NOMO-1 treated with dmso at 0.1 percent for 144 hours (cell line): ENCODE measurements around the gene NARF.
A peak's percentile ranks its signal among the peaks of the same experiment; 100 is the strongest.

Source experiments
- DNase-seq: peaks from one replicate; lab custom pipeline; 2025; ENCODE audit not compliant: unreplicated experiment; lab: John Stamatoyannopoulos, UW

NARF gene

GRCh38 chr17:82470065-82470464 is 11.5 kb downstream of the NARF start:
- no peak for DNase-seq

GRCh38 chr17:82474223-82475010 is 15.9 kb downstream of the NARF start:
- DNase-seq = no peak

DNA sequence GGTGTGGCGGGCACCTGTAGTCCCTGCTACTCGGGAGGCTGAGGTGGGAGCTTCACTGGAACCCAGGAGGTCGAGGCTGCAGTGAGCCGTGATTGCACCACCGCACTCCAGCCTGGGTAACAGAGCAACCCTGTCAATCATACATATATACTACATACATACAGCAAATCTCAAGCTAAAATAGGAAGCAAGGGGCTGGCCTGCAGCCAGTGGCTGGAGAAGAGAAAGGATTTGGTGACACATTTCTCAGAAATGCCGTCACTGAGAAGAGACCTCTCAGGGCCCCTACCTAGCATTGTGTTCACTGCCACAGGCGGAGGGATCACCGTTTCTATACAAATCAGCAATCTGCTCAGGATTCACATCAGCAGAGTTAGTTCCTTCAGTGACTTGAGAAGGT is 16.9 kb downstream of the NARF start:
- no peak for DNase-seq

- DNase-seq = no peak
These were observed 19.4 kb downstream of the NARF start for GRCh38 chr17:82477934-82478333.

DNA sequence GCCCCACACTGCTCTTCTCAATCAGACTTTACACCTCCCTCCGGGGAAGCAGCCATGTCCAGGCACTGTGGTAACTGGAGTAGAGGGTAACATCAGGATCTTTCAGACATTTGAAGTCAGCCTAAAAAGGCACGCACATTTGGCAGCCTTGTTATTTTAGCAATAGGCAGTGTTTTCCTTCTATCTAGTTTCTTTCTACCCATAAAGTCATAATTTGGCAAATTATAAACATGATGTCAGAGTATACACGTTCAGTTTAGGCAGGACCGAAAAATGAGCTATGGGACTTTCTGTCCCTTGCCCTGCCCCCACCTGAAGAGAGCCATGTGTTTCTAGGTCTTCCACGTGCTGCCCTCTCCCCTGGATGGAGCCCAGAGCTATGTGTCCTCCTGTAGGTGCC is 21.1 kb downstream of the NARF start:
- DNase-seq = no peak

GRCh38 chr17:82480318-82480717 is 21.8 kb downstream of the NARF start:
- no peak for DNase-seq

GRCh38 chr17:82483204-82483660 is 24.7 kb downstream of the NARF start:
- DNase-seq = no peak

- no peak for DNase-seq
These were observed 25.3 kb downstream of the NARF start for GRCh38 chr17:82483836-82484235.

DNA sequence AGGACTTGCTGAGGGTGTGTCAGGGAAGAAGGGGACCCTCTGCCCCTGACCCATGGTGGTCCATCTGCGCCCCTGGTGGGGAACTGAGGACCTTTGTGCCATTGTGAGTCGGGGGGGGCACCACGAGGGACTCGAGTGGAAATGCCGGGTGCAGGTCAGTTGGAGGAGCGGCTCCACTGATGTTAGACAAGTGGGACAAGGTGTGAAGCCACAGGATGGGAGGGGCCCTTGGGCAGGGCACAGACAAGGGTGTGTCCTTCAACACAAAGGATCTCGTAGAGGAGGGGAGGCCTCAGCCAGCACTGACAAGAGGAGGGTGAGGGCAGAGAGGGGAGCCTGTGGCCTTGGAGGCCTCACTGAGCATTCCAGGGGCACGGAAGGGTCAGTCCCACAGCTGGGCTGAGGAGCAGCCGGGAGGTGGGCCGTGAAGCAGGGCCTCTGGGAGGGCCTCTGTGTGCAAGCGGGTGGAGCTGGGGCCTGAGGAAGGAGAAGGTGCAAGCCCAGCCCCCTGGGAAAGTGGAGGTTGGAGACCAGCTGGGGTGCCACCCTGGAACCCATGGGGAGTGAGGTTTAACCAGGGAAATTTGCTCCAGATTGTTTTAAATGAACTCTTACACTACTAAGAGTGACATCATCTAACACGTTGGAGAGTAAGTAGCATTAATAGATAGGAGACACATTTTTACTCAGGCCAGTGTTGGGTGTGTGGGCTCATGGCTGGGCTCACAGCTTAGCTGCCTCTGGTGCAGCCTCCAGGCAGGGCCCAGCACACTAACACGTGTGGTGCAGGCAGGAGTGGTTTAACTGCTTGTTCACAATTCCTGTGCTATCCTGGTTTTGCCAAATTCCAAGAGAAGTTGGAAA is 27.9 kb downstream of the NARF start:
- DNase-seq = no peak

DNA sequence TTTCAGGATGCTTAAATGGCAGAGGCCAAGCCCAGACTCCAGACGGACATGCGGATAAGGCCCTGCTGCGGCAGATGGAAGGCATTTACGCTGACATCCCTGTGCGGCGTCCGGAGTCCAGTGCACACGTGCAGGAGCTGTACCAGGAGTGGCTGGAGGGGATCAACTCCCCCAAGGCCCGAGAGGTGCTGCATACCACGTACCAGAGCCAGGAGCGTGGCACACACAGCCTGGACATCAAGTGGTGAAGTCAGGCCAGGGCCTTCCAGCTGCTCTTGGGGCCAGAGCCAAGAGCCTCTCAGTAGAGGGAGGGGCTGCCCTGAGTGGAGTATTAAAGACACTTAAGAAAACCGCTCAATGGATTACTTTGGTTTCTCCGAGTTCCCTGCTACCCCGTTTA is 29.4 kb downstream of the NARF start:
- DNase-seq = no peak

DNA sequence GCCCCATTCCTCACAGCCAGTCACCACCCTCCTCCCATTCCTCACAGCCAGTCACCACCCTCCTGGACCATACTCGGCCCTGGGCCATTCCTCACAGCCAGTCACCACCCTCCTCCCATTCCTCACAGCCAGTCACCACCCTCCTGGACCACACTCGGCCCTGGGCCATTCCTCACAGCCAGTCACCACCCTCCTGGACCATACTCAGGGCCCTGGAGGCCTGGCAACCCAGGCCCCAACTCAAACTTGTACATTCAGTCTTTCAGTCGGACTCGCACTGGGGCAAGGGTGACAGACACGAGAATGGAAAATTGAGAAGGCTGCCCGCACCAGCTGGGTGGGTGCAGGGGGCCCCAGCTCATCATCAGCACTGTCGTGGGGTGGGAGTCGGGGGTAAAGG is 30.6 kb downstream of the NARF start:
- DNase-seq = no peak

DNA sequence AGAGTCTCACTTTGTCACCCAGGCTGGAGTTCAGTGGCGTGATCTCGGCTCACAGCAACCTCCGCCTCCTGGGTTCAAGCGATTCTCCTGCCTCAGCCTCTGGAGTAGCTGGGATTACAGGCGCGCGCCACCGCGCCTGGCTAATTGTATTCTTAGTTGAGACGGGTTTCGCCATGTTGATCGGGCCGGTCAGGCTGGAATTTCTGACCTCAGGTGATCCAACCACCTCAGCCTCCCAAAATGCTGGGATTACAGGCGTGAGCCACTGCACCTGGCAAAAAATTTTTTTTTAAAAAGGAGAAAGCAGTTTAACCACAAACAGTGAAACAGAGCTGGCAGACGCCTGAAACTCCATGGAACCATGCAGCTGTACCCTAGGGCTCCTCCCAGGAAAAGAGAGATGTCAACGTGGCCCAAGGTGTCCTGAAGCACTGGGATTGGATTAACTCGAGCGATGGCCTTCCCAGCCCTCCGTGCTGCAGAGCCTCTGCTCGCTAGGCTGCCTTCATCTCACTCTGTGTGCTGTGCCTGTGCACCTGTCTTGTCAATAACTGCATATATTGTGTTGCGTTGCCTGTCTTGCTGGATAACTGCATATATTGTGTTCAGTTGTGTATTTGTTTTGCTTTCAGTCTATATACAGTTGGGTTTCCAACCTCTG is 31.4 kb downstream of the NARF start:
- DNase-seq = no peak

GRCh38 chr17:82490512-82491195 is 32.1 kb downstream of the NARF start:
- no peak for DNase-seq

DNA sequence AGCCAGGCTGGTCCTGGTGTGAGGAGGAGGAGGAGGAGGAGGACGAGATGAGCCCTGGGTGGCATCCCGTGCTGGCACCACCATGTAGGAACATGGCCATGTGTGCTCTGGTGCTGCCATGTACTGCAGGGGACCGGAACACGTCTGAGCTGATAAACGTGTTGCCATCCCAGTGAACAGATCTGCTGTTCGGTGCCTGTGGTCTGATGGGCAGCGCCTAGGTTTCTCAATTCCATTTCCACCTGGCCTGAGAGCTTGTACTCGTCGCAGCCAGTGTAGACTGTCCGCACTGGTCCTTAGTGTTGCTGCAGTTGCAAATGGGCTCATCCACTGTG is 32.6 kb downstream of the NARF start:
- no peak for DNase-seq

DNA sequence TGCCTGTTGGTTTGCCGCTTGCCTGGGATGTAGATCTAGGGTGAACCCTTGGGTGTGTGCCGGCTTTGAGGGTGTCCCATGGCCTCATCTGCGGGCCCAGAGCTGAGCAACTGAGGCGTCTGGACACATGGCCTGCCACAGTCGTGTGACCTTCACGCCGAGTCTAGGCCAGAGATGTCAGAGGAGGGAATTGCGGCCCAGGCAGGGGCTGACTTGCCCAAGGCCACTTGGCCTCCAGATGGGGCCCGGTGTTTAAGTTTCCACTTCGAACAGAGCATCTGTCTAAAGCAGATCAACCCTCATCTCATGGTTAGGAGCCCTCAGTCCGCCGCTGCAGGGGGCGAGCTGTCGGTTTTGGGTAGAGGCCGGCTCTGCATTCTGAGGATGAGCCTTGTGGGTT is 33.0 kb downstream of the NARF start:
- DNase-seq = no peak

DNA sequence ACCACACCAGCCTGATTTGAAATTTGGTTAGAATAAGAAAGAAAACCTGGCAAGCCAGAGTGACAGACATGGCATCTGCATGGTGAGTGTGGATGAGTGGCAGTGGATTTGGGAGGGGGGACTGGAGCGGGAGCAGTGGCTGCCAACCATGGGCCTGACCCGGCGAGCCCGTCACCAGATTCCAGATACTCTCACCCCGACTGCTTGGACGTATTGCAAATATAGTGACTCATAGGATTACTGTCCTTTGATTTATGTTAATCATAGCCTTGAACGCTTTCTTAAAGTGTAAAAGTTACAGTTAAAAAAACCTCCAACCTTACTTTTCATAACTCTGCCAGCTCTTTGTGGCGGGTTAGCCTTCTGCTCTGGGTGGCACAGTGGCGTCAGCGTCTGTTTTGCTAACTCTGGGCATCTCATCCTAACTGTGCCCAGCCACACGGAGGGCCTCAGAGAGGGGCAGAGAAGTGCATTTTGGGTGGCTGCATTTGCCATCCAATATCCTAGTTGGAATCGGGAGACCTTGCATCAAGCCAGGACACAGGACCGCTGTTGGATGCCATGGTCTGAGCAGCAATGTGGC is 34.2 kb downstream of the NARF start:
- no peak for DNase-seq

DNA sequence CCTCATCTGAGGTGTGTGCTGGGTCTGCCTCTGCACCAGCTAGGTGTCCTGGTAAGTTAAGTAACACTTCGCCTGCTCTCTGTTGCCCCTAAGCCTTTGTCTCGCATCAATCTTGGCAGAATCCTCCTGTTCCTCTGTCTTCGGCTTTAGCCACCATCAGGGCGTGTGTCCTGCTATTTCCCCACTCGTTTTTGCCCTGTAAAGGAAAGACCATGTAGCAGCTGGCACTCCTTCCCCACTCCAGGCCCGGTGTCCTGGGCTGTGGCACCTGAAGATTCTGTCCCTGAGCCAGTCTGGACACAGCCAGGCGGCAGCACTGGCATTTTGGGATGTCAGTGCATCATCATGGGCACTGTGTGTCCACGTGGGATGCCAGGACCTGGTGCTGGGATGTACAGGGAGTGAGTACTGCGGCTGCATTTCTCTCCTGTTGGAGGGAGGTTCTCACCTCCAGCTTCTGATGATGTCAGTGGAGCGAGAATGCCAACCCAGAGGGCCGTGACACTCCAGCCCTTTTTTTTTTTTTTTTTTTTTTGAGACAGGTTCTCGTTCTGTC is 34.8 kb downstream of the NARF start:
- no peak for DNase-seq

DNA sequence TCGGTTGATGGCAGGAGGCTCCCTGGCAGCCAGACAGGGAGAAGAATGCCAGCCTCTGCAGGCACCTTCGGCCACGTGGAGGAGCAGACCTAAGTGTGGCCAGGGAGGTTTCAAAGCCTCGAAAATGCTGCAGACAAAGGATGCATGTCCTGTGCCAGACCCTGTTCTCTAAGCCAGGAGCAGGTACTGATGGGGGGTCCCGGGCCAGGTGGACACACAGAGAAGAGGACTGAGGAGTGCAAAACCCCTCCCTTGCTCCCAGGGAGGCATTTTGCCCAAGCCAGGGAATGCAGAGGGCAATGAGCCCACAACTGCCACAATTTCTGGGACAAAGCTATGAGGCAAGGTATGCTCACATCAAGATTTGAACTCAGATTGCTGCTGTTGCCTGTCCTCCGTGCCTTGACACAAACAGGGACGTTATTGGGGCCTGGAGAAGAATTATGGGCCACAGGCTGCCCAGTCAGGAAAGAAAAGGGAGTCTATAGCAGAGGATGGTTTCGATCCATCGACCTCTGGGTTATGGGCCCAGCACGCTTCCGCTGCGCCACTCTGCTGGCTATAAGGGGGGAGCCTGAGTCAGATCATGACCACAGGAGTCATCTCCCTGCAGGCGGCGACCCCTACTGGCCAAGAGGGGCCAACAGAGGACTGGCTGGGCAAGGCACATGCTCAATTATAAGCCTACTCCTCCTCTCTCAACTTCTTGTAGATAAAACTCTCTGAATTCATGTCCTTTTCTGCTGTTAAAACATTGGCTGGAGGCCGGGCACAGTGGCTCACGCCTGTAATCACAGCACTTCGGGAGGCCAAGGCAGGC is 35.9 kb downstream of the NARF start:
- DNase-seq = peak; percentile 90

DNA sequence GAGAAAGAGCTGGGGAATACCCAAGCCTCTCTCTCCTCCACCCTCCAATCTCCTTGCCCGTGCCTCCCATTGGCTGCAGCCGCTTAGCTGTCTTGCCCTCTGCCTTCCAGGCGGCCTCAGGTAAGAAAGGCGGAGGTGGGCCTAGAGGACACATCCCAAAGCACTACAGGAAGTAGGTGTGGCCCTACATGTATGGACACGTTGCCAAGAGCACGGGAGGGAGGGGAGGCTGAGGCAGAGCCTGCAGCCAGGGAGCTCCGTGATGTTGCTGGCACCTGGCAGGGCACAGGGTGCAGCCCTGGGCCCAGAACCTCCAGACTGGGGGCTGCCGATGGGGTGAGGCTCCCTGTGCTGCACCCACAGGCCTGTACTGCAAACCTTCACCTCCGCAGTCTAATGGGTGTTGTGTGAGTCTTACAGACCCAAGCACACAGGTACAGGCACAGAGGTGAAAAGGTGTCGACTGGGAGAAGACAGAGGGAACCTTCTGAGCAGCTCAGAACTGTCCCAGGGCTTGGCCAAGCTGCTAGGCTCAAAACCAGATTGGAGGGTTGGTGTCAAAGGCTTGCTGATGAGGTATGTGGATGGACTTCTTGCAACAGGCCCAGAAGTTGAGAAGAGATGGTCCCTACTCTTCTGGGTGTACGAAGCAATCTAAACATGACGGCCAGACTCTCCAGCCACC is 37.4 kb downstream of the NARF start:
- DNase-seq = no peak
